PC-3 (cell line): ENCODE data around the gene LDLR. TPM values are rescaled to one million over a fixed set of nuclear protein-coding genes. Genes with fewer than 3 reads are reported as not detected.
"Not testable (repeated sequence)": the region's sequence is repeated elsewhere in the genome, so short reads cannot be mapped to it uniquely, and the experiment has no call there.

Experiments
- ATAC-seq: fragments of 200-7000 bp; cut with Tn5 transposase; 2 replicates; pipeline ENCODE4 v1.9.1; 2020; ENCODE audit warnings: mild to moderate bottlenecking, moderate library complexity
- BruUV-seq: library from RNA; stranded (reverse); fragments of 400-500 nt; replicated peaks from 2 replicates; lab custom pipeline; 2021; lab: Mats Ljungman, UMichigan
- CTCF ChIA-PET: fragments of 300-600 bp; sonication (Branson Sonifier 250); formaldehyde crosslinking; loops from one replicate; lab custom pipeline; 2022; ENCODE audit warnings: antibody characterized with exemption; lab: Charles Lee
- POLR2A ChIA-PET: fragments of 300-600 bp; sonication (Branson Sonifier 250); formaldehyde crosslinking; loops from one replicate; lab custom pipeline; 2022; ENCODE audit warnings: antibody characterized with exemption; ENCODE audit not compliant: unreplicated experiment; lab: Charles Lee
- DNase-seq: peaks from one replicate; pipeline ENCODE4 v3.0.0-alpha.2; 2015
- H2AFZ ChIP-seq: fragments of 300-600 bp; sonication (generic); 2 replicates; pipeline ENCODE4 v1.6.0; 2016; ENCODE audit warnings: antibody characterized with exemption, low read length
- H3F3A ChIP-seq: fragments of 300-600 bp; sonication (generic); one replicate; pipeline ENCODE4 v1.6.0; 2017; ENCODE audit warnings: antibody characterized with exemption, low read length, control low read depth, mild to moderate bottlenecking; ENCODE audit not compliant: unreplicated experiment
- H3K27ac ChIP-seq: fragments of 300-600 bp; sonication (generic); 2 replicates; pipeline ENCODE4 v1.5.1; 2016; ENCODE audit warnings: mild to moderate bottlenecking, low read length
- H3K27me3 ChIP-seq: fragments of 300-600 bp; sonication (generic); 2 replicates; pipeline ENCODE4 v1.6.1; 2016; ENCODE audit warnings: low read length, mixed read lengths
- H3K36me3 ChIP-seq: fragments of 300-600 bp; sonication (generic); 2 replicates; pipeline ENCODE4 v1.6.1; 2016; ENCODE audit warnings: low read depth, mixed run types, low read length, mixed read lengths
- H3K4me1 ChIP-seq: fragments of 300-600 bp; sonication (generic); 2 replicates; pipeline ENCODE4 v1.5.1; 2016; ENCODE audit warnings: low read length; ENCODE audit not compliant: insufficient read depth
- H3K4me2 ChIP-seq: fragments of 300-600 bp; sonication (generic); 2 replicates; pipeline ENCODE4 v1.6.0; 2016; ENCODE audit warnings: low read length
- H3K4me3 ChIP-seq: fragments of 300-600 bp; sonication (generic); 2 replicates; pipeline ENCODE4 v1.5.1; 2016; ENCODE audit warnings: mild to moderate bottlenecking, low read length, mixed read lengths
- H3K79me2 ChIP-seq: fragments of 300-600 bp; sonication (generic); 2 replicates; pipeline ENCODE4 v1.6.1; 2017; ENCODE audit warnings: low read length, mixed read lengths
- H3K9ac ChIP-seq: fragments of 300-600 bp; sonication (generic); 2 replicates; pipeline ENCODE4 v1.6.0; 2016; ENCODE audit warnings: mild to moderate bottlenecking, low read length
- H3K9me2 ChIP-seq: fragments of 300-600 bp; sonication (generic); replicated peaks from 2 replicates; pipeline ENCODE4 v1.6.1; 2016; ENCODE audit warnings: mixed run types, low read length, mixed read lengths
- H3K9me3 ChIP-seq: fragments of 300-600 bp; sonication (generic); 2 replicates; pipeline ENCODE4 v1.6.1; 2016; ENCODE audit warnings: low read length, mixed read lengths
- H4K20me1 ChIP-seq: fragments of 300-600 bp; sonication (generic); 2 replicates; pipeline ENCODE4 v1.6.1; 2016; ENCODE audit warnings: low read length, mixed read lengths
- EZH2 ChIP-seq: fragments of 300-600 bp; sonication (generic); IDR thresholded peaks from one replicate; pipeline ENCODE4 v1.6.1; 2017; ENCODE audit warnings: antibody characterized with exemption, mild to moderate bottlenecking, low read length; ENCODE audit not compliant: unreplicated experiment
- EZH2phosphoT487 ChIP-seq: fragments of 300-600 bp; sonication (generic); IDR thresholded peaks from 2 replicates; pipeline ENCODE4 v1.6.1; 2018; ENCODE audit warnings: mild to moderate bottlenecking, antibody characterized with exemption, low read length, borderline replicate concordance
- intact Hi-C: fragments of 100-400 bp; cut with micrococcal nuclease; formaldehyde crosslinking; loops from 2 replicates; pipeline ENCODE4 v1.9.0; 2023
- total RNA-seq: library from RNA; depleted of rRNA; stranded (reverse); fragments of >200 nt; gene quantifications from 2 replicates; pipeline ENCODE4 v1.2.3, GENCODE V29; 2014
- TF ChIP-seq, protein P1 (sequence below): fragments of 300-600 bp; sonication (generic); conservative IDR thresholded peaks from 2 replicates; pipeline ENCODE4 v1.5.1; 2017; ENCODE audit warnings: antibody characterized with exemption, low read depth, mild to moderate bottlenecking, low read length

Gene LDLR
- total RNA-seq, 1 experiment from 2014 or later: 302 TPM

DNA sequence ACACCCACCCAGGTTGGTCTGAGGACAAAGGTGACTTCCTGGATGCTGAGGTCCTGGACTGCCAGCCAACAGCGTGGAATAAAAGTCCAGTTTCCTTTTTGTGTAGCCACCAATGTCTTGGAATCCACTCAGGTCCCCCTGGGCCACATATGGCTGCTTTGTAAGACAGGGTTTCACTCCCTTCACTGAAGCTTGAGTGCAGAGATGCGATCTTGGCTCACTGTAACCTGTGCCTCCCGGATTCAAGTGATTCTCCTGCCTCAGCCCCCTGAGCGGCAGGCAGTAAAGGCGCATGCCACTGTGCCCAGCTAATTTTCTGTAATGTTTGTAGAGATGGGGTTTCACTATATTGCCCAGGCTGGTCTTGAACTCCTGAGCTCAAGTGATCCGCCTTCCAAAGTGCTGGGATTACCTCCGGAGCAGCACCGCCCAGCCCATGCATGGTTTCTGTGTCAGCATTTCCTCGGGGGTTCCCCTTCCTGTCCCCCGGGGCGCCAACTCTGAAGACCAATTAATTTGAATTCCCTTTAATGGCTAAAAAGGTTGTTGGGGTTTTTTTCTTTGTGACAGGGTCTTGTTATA lies 90.5 kb downstream of the LDLR start:
- H3K36me3 ChIP-seq: peaks cover 16% of the 10 kb centered on the region
- H4K20me1 ChIP-seq: no peaks in the 10 kb centered on the region
- no peak overlapping the region for H3K4me2 ChIP-seq
- DNase-seq: no peak
- TF ChIP-seq, protein P1, sequence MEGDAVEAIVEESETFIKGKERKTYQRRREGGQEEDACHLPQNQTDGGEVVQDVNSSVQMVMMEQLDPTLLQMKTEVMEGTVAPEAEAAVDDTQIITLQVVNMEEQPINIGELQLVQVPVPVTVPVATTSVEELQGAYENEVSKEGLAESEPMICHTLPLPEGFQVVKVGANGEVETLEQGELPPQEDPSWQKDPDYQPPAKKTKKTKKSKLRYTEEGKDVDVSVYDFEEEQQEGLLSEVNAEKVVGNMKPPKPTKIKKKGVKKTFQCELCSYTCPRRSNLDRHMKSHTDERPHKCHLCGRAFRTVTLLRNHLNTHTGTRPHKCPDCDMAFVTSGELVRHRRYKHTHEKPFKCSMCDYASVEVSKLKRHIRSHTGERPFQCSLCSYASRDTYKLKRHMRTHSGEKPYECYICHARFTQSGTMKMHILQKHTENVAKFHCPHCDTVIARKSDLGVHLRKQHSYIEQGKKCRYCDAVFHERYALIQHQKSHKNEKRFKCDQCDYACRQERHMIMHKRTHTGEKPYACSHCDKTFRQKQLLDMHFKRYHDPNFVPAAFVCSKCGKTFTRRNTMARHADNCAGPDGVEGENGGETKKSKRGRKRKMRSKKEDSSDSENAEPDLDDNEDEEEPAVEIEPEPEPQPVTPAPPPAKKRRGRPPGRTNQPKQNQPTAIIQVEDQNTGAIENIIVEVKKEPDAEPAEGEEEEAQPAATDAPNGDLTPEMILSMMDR: no peak
- TF ChIP-seq EZH2phosphoT487 (no peak), EZH2 (no peak)
- H3K4me1 ChIP-seq: peaks cover 7% of the 10 kb centered on the region
- ATAC-seq: no peak
- no peaks in the 10 kb centered on the region for H3K27me3 ChIP-seq
- H3F3A ChIP-seq: no peaks in the 10 kb centered on the region
- no peak overlapping the region for H3K9ac ChIP-seq
- no peak overlapping the region for H2AFZ ChIP-seq
- H3K9me3 ChIP-seq: no peaks in the 10 kb centered on the region
- CTCF ChIA-PET: no interaction called here
- no peak overlapping the region for H3K4me3 ChIP-seq
- BruUV-seq: no TSS peak
- no peaks in the 10 kb centered on the region for H3K9me2 ChIP-seq
- intact Hi-C loops: no loop called here
- POLR2A ChIA-PET: no interaction called here
- H3K79me2 ChIP-seq: no peaks in the 10 kb centered on the region
- no peak overlapping the region for H3K27ac ChIP-seq

DNA sequence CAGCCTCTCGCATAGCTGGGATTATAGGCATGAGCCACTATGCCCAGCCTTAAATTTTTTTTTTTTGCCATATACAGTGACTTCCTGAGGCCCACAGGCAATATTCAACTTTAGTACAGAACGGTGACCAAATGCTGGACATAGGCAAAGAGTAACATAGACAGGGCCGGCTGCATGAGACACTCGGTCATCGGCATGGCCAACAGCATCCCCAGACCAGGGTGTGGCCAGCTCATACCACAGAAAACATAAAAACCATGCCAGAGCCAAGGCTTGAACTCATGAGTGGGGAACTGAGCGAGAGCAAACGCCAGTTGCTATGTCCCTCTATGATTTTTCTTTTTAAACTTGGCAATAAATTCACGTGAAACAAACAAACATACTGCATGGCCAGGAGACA lies 91.1 kb downstream of the LDLR start:
- H3K79me2 ChIP-seq: no peaks in the 10 kb centered on the region
- peaks cover 16% of the 10 kb centered on the region for H3K36me3 ChIP-seq
- no peaks in the 10 kb centered on the region for H4K20me1 ChIP-seq
- no peaks in the 10 kb centered on the region for H3K9me3 ChIP-seq
- H3K4me1 ChIP-seq: peaks cover 7% of the 10 kb centered on the region
- no peak for TF ChIP-seq EZH2phosphoT487
- TF ChIP-seq, protein P1: no peak
- no peak for TF ChIP-seq EZH2
- DNase-seq (no peak), ATAC-seq (no peak)
- H3K4me3 ChIP-seq: no peak overlapping the region
- H2AFZ ChIP-seq: no peak overlapping the region
- intact Hi-C loops: no loop called here
- H3K27me3 ChIP-seq: no peaks in the 10 kb centered on the region
- POLR2A ChIA-PET: no interaction called here
- H3K4me2 ChIP-seq: no peak overlapping the region
- BruUV-seq: no TSS peak
- CTCF ChIA-PET: no interaction called here
- no peaks in the 10 kb centered on the region for H3K9me2 ChIP-seq
- no peak overlapping the region for H3K27ac ChIP-seq
- H3F3A ChIP-seq: no peaks in the 10 kb centered on the region
- H3K9ac ChIP-seq: no peak overlapping the region

DNA sequence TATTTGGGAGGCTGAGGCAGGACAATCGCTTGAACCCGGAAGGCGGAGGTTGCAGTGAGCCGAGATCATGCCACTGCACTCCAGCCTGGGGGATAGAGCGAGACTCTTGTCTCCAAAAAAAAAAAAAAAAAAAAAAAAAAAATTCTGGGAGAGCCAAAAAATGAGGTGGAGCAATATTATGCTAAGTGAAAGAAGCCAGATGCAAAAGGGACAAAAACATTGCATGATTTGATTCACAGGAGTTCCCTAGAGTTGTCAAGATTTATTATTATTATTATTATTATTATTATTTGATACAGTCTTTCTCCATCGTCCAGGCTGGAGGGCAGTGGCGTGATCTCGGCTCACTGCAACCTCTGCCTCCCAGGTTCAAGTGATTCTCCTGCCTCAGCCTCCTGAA lies 91.7 kb downstream of the LDLR start:
- H3K9me3 ChIP-seq, H3K27me3 ChIP-seq, H3K4me1 ChIP-seq, DNase-seq, POLR2A ChIA-PET, H3K9ac ChIP-seq, H3K4me3 ChIP-seq, H3K9me2 ChIP-seq, intact Hi-C loops, H2AFZ ChIP-seq, ATAC-seq, H3K4me2 ChIP-seq, H3K27ac ChIP-seq, BruUV-seq, H4K20me1 ChIP-seq, H3F3A ChIP-seq, CTCF ChIA-PET, H3K79me2 ChIP-seq: not testable (repeated sequence)
- H3K36me3 ChIP-seq: peaks cover 15% of the 10 kb centered on the region
